HepG2 (cell line): ENCODE measurements around the gene DNAJC24. TPM values are rescaled to one million over a fixed set of nuclear protein-coding genes. Genes with fewer than 3 reads are reported as not detected.

Experiments used
- CCDC6 ChIP-seq: sonication (generic); formaldehyde crosslinking; IDR thresholded peaks from 2 replicates; pipeline ENCODE4 v1.8.1; 2022; ENCODE audit warnings: mild to moderate bottlenecking, missing genetic modification reagents, moderate library complexity
- CHD4 ChIP-seq: fragments of 200-600 bp; sonication (generic); IDR thresholded peaks from 2 replicates; pipeline ENCODE4 v1.7.0; 2017; ENCODE audit warnings: mild to moderate bottlenecking, low read length, borderline replicate concordance
- E2F1 ChIP-seq: sonication (generic); formaldehyde crosslinking; IDR thresholded peaks from 2 replicates; pipeline ENCODE4 v1.5.0; 2020; ENCODE audit warnings: missing genetic modification reagents
- HCFC1 ChIP-seq: fragments of 150-350 bp; IDR thresholded peaks from 2 replicates; pipeline ENCODE4 v1.6.1; 2014; ENCODE audit warnings: low read depth, low read length
- NFE2L2 ChIP-seq: fragments of 150-350 bp; IDR thresholded peaks from 2 replicates; pipeline ENCODE4 v1.6.1; 2014; ENCODE audit warnings: low read length
- PHF5A ChIP-seq: IDR thresholded peaks from one replicate; pipeline ENCODE4 v1.6.1; 2018; ENCODE audit warnings: low read depth, missing genetic modification reagents; ENCODE audit not compliant: unreplicated experiment
- SATB2 ChIP-seq: sonication (generic); formaldehyde crosslinking; IDR thresholded peaks from 2 replicates; pipeline ENCODE4 v1.5.0; 2020; ENCODE audit warnings: missing genetic modification reagents
- TGIF2 ChIP-seq: IDR thresholded peaks from 2 replicates; pipeline ENCODE4 v1.6.1; 2016; ENCODE audit warnings: control low read depth, missing compliant biosample characterization
- THAP7 ChIP-seq: sonication (generic); formaldehyde crosslinking; IDR thresholded peaks from 2 replicates; pipeline ENCODE4 v1.8.1; 2023; ENCODE audit warnings: mild to moderate bottlenecking, missing genetic modification reagents
- YEATS2 ChIP-seq: sonication (generic); formaldehyde crosslinking; IDR thresholded peaks from 2 replicates; pipeline ENCODE4 v1.4.0; 2020; ENCODE audit warnings: missing genetic modification reagents, borderline replicate concordance
- ZNF749 ChIP-seq: sonication (generic); formaldehyde crosslinking; IDR thresholded peaks from 2 replicates; pipeline ENCODE4 v1.8.0; 2022; ENCODE audit warnings: mild to moderate bottlenecking, missing genetic modification reagents, moderate library complexity, borderline replicate concordance
- ZSCAN21 ChIP-seq: sonication (generic); formaldehyde crosslinking; IDR thresholded peaks from 2 replicates; pipeline ENCODE4 v1.8.0; 2022; ENCODE audit warnings: mild to moderate bottlenecking, missing genetic modification reagents, moderate library complexity, borderline replicate concordance
- polyA plus RNA-seq, 8 experiments: library from polyadenylated mRNA; depleted of rRNA in 3 of 8; stranded (reverse) in 7 of 8; unstranded in 1 of 8; fragments of >200 nt; fragmentation: Illumina TruSeq in 4 of 8; extraction: Trizol in 4 of 8; gene quantifications; 2 replicates each; pipeline versions ENCODE4 v1.2.1 to v1.2.3, GENCODE V29; 2011 to 2016; ENCODE audit warnings: low read depth in 4 of 8, missing spikeins in 1 of 8, mixed read lengths in 1 of 8; ENCODE audit not compliant: insufficient read depth in 1 of 8
- total RNA-seq, 5 experiments: library from RNA; depleted of rRNA; stranded (reverse); fragments of >200 nt; fragmentation: Illumina TruSeq; extraction: Trizol; gene quantifications; 2 replicates each; pipeline ENCODE4 v1.2.3, GENCODE V29; 2016; ENCODE audit warnings: low read depth in 1 of 5
- TF ChIP-seq, protein P1 (sequence below): sonication (generic); formaldehyde crosslinking; IDR thresholded peaks from 2 replicates; pipeline ENCODE4 v1.9.0; 2021; ENCODE audit warnings: missing genetic modification reagents, borderline replicate concordance
- TF ChIP-seq, protein P2 (sequence below): sonication (generic); formaldehyde crosslinking; IDR thresholded peaks from 2 replicates; pipeline ENCODE4 v1.8.0; 2022; ENCODE audit warnings: mild to moderate bottlenecking, missing genetic modification reagents, borderline replicate concordance
- TF ChIP-seq, protein P3 (sequence below): IDR thresholded peaks from 2 replicates; pipeline ENCODE4 v1.6.1; 2018; ENCODE audit warnings: missing genetic modification reagents
- TF ChIP-seq, protein P4 (sequence below): sonication (generic); formaldehyde crosslinking; IDR thresholded peaks from 2 replicates; pipeline ENCODE4 v1.5.0; 2020; ENCODE audit warnings: mild to moderate bottlenecking, missing genetic modification reagents, borderline replicate concordance

The DNAJC24 gene
- total and polyA plus RNA-seq, 2 of the 13 experiments (the other 11 are each of a cell fraction or from before 2014, with no cell fraction given) = 10.5 to 13.7 TPM

DNA sequence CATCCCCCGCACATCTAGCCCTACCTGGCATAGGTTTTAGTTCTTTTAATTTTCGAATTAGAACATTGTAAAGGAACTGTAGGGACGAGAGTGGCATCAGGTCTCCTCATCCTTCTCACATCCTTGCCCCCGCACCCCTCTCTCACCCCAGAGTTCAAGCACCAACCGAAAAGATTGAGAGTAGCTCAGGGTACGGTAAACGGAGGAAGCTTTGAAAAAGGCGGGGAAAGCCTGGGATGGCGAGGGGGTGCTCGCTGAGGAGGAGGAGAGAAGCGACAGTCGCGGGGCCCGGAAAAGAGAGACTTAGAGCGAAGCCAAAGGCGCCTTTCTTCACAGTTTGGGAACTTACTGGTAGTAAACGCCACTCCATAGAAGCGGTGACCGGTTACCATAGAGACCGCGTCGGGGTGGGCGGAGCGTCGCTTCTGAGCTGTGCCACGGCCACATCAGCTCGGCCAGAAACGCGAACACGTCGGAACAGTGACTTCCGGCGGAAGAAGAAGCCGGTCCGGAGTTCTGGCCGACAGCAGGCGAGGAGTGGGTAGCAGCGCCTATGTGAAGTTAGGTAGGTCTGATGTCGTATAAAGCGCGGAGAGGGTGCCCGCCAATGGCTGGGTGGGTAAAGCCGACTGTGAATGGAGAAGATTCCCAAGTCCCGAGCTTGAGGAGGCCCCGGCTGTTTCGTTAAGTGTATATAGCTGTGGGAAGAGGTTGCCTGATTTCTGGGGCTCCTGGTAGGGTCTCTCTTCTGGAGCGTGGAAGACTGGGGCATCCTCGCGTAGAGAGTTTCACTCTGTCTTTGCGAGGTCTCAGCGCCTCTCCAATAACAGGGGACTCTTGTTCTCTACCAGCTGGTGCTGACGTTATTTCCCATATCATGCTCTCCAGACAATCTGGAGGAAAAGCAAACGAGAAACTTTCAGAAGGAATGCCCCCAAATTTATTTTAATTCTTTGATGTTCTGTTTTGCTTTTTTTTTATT is at the start of gene DNAJC24, which contains the start of gene DCDC1 (continued):
- no peak for TF ChIP-seq THAP7 (CRISPR knock-in tag)
- TF ChIP-seq ZSCAN21 (CRISPR knock-in tag) = no peak; the same call in 1 of the 2 replicates
- TF ChIP-seq SATB2 (CRISPR knock-in tag) = no peak
- peak; percentile 68 for TF ChIP-seq HCFC1
- no peak for TF ChIP-seq PHF5A (CRISPR knock-in tag)
- TF ChIP-seq ZNF749 (CRISPR knock-in tag) = no peak
- no peak for TF ChIP-seq NFE2L2
- TF ChIP-seq, protein P1, sequence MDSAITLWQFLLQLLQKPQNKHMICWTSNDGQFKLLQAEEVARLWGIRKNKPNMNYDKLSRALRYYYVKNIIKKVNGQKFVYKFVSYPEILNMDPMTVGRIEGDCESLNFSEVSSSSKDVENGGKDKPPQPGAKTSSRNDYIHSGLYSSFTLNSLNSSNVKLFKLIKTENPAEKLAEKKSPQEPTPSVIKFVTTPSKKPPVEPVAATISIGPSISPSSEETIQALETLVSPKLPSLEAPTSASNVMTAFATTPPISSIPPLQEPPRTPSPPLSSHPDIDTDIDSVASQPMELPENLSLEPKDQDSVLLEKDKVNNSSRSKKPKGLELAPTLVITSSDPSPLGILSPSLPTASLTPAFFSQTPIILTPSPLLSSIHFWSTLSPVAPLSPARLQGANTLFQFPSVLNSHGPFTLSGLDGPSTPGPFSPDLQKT (CRISPR knock-in tag) = no peak
- TF ChIP-seq YEATS2 (CRISPR knock-in tag) = peak; percentile 88; the same call in 1 of the 2 replicates
- TF ChIP-seq, protein P2, sequence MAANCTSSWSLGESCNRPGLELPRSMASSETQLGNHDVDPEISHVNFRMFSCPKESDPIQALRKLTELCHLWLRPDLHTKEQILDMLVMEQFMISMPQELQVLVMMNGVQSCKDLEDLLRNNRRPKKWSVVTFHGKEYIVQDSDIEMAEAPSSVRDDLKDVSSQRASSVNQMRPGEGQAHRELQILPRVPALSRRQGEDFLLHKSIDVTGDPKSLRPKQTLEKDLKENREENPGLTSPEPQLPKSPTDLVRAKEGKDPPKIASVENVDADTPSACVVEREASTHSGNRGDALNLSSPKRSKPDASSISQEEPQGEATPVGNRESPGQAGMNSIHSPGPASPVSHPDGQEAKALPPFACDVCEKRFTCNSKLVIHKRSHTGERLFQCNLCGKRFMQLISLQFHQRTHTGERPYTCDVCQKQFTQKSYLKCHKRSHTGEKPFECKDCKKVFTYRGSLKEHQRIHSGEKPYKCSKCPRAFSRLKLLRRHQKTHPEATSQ = no peak
- no peak for TF ChIP-seq E2F1 (CRISPR knock-in tag)
- TF ChIP-seq CHD4 = no peak
- 0 out of 2 replicates have a peak, but pooled peaks have one; percentile 69 for TF ChIP-seq TGIF2 (CRISPR knock-in tag)
- TF ChIP-seq, protein P3, sequence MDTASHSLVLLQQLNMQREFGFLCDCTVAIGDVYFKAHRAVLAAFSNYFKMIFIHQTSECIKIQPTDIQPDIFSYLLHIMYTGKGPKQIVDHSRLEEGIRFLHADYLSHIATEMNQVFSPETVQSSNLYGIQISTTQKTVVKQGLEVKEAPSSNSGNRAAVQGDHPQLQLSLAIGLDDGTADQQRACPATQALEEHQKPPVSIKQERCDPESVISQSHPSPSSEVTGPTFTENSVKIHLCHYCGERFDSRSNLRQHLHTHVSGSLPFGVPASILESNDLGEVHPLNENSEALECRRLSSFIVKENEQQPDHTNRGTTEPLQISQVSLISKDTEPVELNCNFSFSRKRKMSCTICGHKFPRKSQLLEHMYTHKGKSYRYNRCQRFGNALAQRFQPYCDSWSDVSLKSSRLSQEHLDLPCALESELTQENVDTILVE (CRISPR knock-in tag) = 0 out of 2 replicates have a peak, but pooled peaks have one; percentile 64
- no peak for TF ChIP-seq CCDC6 (CRISPR knock-in tag)
- TF ChIP-seq, protein P4, sequence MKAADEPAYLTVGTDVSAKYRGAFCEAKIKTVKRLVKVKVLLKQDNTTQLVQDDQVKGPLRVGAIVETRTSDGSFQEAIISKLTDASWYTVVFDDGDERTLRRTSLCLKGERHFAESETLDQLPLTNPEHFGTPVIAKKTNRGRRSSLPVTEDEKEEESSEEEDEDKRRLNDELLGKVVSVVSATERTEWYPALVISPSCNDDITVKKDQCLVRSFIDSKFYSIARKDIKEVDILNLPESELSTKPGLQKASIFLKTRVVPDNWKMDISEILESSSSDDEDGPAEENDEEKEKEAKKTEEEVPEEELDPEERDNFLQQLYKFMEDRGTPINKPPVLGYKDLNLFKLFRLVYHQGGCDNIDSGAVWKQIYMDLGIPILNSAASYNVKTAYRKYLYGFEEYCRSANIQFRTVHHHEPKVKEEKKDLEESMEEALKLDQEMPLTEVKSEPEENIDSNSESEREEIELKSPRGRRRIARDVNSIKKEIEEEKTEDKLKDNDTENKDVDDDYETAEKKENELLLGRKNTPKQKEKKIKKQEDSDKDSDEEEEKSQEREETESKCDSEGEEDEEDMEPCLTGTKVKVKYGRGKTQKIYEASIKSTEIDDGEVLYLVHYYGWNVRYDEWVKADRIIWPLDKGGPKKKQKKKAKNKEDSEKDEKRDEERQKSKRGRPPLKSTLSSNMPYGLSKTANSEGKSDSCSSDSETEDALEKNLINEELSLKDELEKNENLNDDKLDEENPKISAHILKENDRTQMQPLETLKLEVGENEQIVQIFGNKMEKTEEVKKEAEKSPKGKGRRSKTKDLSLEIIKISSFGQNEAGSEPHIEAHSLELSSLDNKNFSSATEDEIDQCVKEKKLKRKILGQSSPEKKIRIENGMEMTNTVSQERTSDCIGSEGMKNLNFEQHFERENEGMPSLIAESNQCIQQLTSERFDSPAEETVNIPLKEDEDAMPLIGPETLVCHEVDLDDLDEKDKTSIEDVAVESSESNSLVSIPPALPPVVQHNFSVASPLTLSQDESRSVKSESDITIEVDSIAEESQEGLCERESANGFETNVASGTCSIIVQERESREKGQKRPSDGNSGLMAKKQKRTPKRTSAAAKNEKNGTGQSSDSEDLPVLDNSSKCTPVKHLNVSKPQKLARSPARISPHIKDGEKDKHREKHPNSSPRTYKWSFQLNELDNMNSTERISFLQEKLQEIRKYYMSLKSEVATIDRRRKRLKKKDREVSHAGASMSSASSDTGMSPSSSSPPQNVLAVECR (CRISPR knock-in tag) = peak; percentile 94
